ENCODE measurements around the gene CHST11. TPM values are rescaled to one million over a fixed set of nuclear protein-coding genes. Genes with fewer than 3 reads are reported as not detected.

CHST11 gene
- total and polyA plus RNA-seq, 3 donors from 2014 or later, result 5.1 to 36.9 (median 23.9) TPM

GRCh38 chr12:104479123-104479662, 22.4 kb downstream of the CHST11 start:
- DNase-seq, result no peak
- Histone ChIP-seq H3K27me3 (no peaks in the 10 kb centered on the region), H3K27ac (no peak overlapping the region), H3K9me3 (no peaks in the 10 kb centered on the region), H3K4me1 (no peaks in the 10 kb centered on the region), H3K4me3 (no peak overlapping the region), H3K36me3 (ENCODE audit: low read depth, missing control alignments) (no peaks in the 10 kb centered on the region)
- WGBS, 2 donors, result 95 to 97% methylated on average over 3 of the region's 3 CpGs
- intact Hi-C loops (cut with DNase I; ENCODE audit: low total_unique reads), result no loop called here
- TF ChIP-seq, protein P1, sequence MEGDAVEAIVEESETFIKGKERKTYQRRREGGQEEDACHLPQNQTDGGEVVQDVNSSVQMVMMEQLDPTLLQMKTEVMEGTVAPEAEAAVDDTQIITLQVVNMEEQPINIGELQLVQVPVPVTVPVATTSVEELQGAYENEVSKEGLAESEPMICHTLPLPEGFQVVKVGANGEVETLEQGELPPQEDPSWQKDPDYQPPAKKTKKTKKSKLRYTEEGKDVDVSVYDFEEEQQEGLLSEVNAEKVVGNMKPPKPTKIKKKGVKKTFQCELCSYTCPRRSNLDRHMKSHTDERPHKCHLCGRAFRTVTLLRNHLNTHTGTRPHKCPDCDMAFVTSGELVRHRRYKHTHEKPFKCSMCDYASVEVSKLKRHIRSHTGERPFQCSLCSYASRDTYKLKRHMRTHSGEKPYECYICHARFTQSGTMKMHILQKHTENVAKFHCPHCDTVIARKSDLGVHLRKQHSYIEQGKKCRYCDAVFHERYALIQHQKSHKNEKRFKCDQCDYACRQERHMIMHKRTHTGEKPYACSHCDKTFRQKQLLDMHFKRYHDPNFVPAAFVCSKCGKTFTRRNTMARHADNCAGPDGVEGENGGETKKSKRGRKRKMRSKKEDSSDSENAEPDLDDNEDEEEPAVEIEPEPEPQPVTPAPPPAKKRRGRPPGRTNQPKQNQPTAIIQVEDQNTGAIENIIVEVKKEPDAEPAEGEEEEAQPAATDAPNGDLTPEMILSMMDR (IDR thresholded peaks at IDR 0.05), result no peak
- no peak for TF ChIP-seq POLR2A (IDR thresholded peaks at IDR 0.05)

- intact Hi-C loops (cut with DNase I; ENCODE audit: low total_unique reads), result no loop called here
- Histone ChIP-seq H3K36me3 (ENCODE audit: low read depth, missing control alignments) (no peaks in the 10 kb centered on the region), H3K4me3 (no peak overlapping the region), H3K27me3 (no peaks in the 10 kb centered on the region), H3K9me3 (no peaks in the 10 kb centered on the region), H3K4me1 (no peaks in the 10 kb centered on the region), H3K27ac (no peak overlapping the region)
- no peak for DNase-seq
- WGBS, 2 donors, result 90 to 94% methylated on average over 3 of the region's 3 CpGs
- no peak for TF ChIP-seq POLR2A (IDR thresholded peaks at IDR 0.05)
- TF ChIP-seq, protein P1 (IDR thresholded peaks at IDR 0.05), result no peak
These were observed 23.3 kb downstream of the CHST11 start for GRCh38 chr12:104480012-104480411.

DNA sequence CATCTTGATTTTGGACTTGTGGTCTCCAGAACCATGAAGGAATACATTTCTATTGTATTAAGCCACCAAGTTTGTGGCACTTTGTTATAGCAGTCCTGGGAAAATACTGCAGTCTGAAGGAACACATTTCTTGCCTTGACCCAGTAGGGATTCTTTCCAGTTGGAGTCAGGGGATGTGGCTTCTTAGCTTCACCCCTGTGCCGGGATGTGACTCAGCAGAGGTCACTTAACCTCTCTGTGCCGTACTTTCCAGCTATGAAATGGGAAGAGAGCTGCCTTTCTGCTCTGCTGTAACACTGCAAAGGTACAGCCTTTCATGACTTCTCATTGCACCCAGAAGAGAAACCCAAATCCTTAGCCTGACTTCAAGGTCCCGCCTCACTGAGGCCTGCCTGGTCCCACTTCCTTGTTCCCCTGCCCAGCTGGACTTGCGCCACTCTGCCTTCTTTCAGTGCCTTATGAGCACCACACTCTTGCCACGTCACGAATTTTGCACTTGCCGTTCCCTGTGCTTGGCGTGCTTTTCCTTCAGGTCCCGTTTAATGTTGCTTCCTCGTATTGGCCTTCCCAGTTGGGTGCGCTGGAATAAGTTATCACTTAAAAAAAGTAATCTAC, 24.2 kb downstream of the CHST11 start:
- H3K4me1 ChIP-seq, result peaks cover 2% of the 10 kb centered on the region
- H3K9me3 ChIP-seq, result no peaks in the 10 kb centered on the region
- H3K27me3 ChIP-seq, result no peaks in the 10 kb centered on the region
- DNase-seq, result peak; percentile 35
- intact Hi-C loops (cut with DNase I; ENCODE audit: low total_unique reads), result no loop called here
- 85 to 93% methylated on average over 11 of the region's 11 CpGs for WGBS, 2 donors
- H3K36me3 ChIP-seq (ENCODE audit: low read depth, missing control alignments), result no peaks in the 10 kb centered on the region
- no peak for TF ChIP-seq POLR2A (IDR thresholded peaks at IDR 0.05)
- TF ChIP-seq, protein P1 (IDR thresholded peaks at IDR 0.05), result no peak
- H3K4me3 ChIP-seq, result no peak overlapping the region
- H3K27ac ChIP-seq, result no peak overlapping the region

DNA sequence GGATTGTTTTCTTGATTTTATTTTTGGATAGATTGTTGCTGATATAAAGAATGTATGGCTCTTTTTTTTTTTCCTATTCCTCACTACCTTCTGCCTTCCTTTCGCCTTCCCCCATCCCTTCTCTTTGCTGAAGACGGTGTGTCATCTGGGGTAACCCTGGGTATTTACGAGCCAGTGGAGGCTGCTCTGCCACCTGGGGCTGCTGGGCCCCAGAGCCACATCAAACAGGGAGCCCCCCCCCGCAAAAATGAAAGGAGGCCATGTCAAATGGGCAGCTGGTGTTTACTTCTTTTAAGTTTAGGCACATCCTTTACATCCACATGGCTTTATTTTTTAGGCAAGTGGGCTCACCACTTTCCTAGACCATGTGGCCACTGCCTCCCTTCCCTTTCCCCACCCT, 25.4 kb downstream of the CHST11 start:
- Histone ChIP-seq H3K27ac (no peak overlapping the region), H3K27me3 (no peaks in the 10 kb centered on the region), H3K4me3 (no peak overlapping the region), H3K36me3 (ENCODE audit: low read depth, missing control alignments) (no peaks in the 10 kb centered on the region), H3K4me1 (peaks cover 14% of the 10 kb centered on the region), H3K9me3 (no peaks in the 10 kb centered on the region)
- WGBS, 2 donors, result 74 to 77% methylated on average over 3 to 4 of the region's 4 CpGs
- TF ChIP-seq POLR2A (IDR thresholded peaks at IDR 0.05), result no peak
- TF ChIP-seq, protein P1 (IDR thresholded peaks at IDR 0.05), result no peak
- DNase-seq, result no peak
- intact Hi-C loops (cut with DNase I; ENCODE audit: low total_unique reads), result no loop called here

DNA sequence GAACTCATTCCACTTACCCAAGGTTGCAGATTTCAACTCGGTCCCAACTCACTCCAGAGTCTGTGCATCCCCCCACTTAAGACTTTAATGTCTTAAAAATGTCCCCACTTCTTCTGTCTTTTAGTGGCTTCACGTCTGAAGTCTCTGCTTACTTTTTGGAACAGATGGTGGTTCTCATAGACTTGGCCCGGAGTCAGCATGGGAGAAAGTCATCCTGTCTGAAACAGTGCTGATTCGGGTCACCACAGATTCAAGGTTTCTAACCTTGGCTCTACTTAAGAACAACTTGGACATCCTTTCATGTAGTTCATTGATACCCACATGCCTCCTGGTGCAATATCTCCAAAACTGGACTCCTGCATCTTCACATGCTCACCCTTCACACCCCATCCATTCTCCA, 26.0 kb downstream of the CHST11 start:
- no peaks in the 10 kb centered on the region for H3K36me3 ChIP-seq (ENCODE audit: low read depth, missing control alignments)
- intact Hi-C loops (cut with DNase I; ENCODE audit: low total_unique reads), result no loop called here
- H3K27ac ChIP-seq, result no peak overlapping the region
- DNase-seq, result no peak
- no peaks in the 10 kb centered on the region for H3K27me3 ChIP-seq
- no peak for TF ChIP-seq POLR2A (IDR thresholded peaks at IDR 0.05)
- no peak overlapping the region for H3K4me3 ChIP-seq
- H3K9me3 ChIP-seq, result no peaks in the 10 kb centered on the region
- peaks cover 18% of the 10 kb centered on the region for H3K4me1 ChIP-seq
- WGBS, 2 donors, result 46 to 47% methylated on average over 4 of the region's 4 CpGs
